DLD1 (cell line): ENCODE measurements around the gene NCMAP.
"Not testable (repeated sequence)": the region's sequence is repeated elsewhere in the genome, so short reads cannot be mapped to it uniquely, and the experiment has no call there.

Source experiments
- in situ Hi-C: cut with HindIII; loops from 2 replicates; pipeline ENCODE4 v1.10.0; 2017; ENCODE audit warnings: low sequenced_read_pairs

Gene NCMAP

GRCh38 chr1:24555591-24556413, at the start of gene NCMAP:
TSS of gene NCMAP (plus strand) at chr1:24556087. CDS start at chr1:24595431, 39,344 bp downstream.
- in situ Hi-C loops: no loop called here

GRCh38 chr1:24506691-24507381, 49.1 kb upstream of the NCMAP start:
- in situ Hi-C loops: no loop called here

- in situ Hi-C loops: no loop called here
These were observed 48.5 kb upstream of the NCMAP start for GRCh38 chr1:24507405-24507804.

GRCh38 chr1:24508911-24509310, 47.0 kb upstream of the NCMAP start:
- in situ Hi-C loops: no loop called here

GRCh38 chr1:24513706-24514105, 42.2 kb upstream of the NCMAP start:
- in situ Hi-C loops: no loop called here

GRCh38 chr1:24514946-24515345, 40.9 kb upstream of the NCMAP start:
- in situ Hi-C loops: no loop called here

GRCh38 chr1:24515671-24516209, 40.1 kb upstream of the NCMAP start:
- in situ Hi-C loops: not testable (repeated sequence)

- in situ Hi-C loops: no loop called here
These were observed 39.4 kb upstream of the NCMAP start for GRCh38 chr1:24516506-24516905.

- in situ Hi-C loops: no loop called here
These were observed 38.0 kb upstream of the NCMAP start for GRCh38 chr1:24517898-24518297.

GRCh38 chr1:24520282-24520681, 35.6 kb upstream of the NCMAP start:
- in situ Hi-C loops: not testable (repeated sequence)

- in situ Hi-C loops: loop anchor here (25.0 kb wide), 1 partner anchor 287 kb away; no protein-coding TSS in a partner anchor
These were observed 30.3 kb upstream of the NCMAP start for GRCh38 chr1:24525606-24526005.

- in situ Hi-C loops: loop anchor here (25.0 kb wide), 1 partner anchor 286 kb away; no protein-coding TSS in a partner anchor
These were observed 29.8 kb upstream of the NCMAP start for GRCh38 chr1:24526045-24526444.

GRCh38 chr1:24526940-24527542, 28.8 kb upstream of the NCMAP start:
- in situ Hi-C loops: loop anchor here (25.0 kb wide), 1 partner anchor 285 kb away; no protein-coding TSS in a partner anchor

GRCh38 chr1:24528744-24529143, 27.1 kb upstream of the NCMAP start:
- in situ Hi-C loops: loop anchor here (25.0 kb wide), 1 partner anchor 284 kb away; no protein-coding TSS in a partner anchor

GRCh38 chr1:24529292-24529691, 26.6 kb upstream of the NCMAP start:
- in situ Hi-C loops: loop anchor here (25.0 kb wide), 1 partner anchor 283 kb away; no protein-coding TSS in a partner anchor

- in situ Hi-C loops: loop anchor here (25.0 kb wide), 1 partner anchor 277 kb away; no protein-coding TSS in a partner anchor
These were observed 20.9 kb upstream of the NCMAP start for GRCh38 chr1:24535021-24535424.

GRCh38 chr1:24535778-24536177, 20.1 kb upstream of the NCMAP start:
- in situ Hi-C loops: loop anchor here (25.0 kb wide), 1 partner anchor 277 kb away; no protein-coding TSS in a partner anchor

GRCh38 chr1:24536391-24536840, 19.5 kb upstream of the NCMAP start:
- in situ Hi-C loops: loop anchor here (25.0 kb wide), 1 partner anchor 276 kb away; no protein-coding TSS in a partner anchor

- in situ Hi-C loops: loop anchor here (25.0 kb wide), 1 partner anchor 272 kb away; no protein-coding TSS in a partner anchor
These were observed 15.6 kb upstream of the NCMAP start for GRCh38 chr1:24540051-24540905.
